Dermis blood vessel endothelial cell (primary cell): ENCODE data around the gene COL23A1. TPM values are rescaled to one million over a fixed set of nuclear protein-coding genes. Genes with fewer than 3 reads are reported as not detected.

Experiments used
- DNase-seq: peaks from one replicate; pipeline ENCODE4 v3.0.0; 2010
- total RNA-seq: library from RNA; depleted of rRNA; stranded (reverse); fragments of >200 nt; gene quantifications from 2 replicates; pipeline ENCODE4 v1.2.3, GENCODE V29; 2014

The COL23A1 gene
- total RNA-seq, 1 donor from 2014 or later = 0.17 TPM

DNA sequence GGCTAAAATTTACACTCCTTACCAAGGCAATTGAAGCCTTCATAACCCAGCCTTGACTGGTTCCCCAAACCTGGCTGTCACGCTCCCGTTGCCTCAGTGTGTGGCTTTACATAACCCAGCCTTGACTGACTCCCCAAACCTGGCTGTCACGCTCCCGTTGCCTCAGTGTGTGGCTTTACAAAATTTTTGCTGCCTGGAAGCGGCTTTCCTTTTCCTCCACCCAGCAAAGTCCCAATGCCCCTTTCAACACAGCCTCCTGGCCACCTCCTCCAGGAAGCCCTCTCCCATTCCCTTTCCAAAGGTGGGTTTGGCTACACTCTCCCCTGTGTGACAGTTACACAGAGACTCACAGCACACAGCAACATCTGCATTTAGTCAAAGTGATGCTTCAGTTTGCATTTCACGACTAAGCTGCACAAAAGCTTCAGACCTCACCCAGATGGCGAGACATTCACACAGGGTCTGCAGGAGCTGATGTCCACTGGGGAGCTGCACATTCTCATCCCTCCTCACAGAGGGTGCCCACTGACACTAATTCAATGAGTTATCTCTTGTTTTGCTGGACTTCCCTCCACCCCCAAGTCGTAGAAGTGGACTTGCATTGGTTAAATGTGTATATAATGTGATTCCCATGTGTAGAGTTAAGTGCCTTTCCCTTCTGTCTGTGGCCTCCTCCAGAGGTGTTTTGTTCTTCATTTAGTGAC lies 201.0 kb downstream of the COL23A1 start:
- DNase-seq = no peak

GRCh38 chr5:178388386-178389025 lies 201.7 kb downstream of the COL23A1 start:
- DNase-seq = no peak

DNA sequence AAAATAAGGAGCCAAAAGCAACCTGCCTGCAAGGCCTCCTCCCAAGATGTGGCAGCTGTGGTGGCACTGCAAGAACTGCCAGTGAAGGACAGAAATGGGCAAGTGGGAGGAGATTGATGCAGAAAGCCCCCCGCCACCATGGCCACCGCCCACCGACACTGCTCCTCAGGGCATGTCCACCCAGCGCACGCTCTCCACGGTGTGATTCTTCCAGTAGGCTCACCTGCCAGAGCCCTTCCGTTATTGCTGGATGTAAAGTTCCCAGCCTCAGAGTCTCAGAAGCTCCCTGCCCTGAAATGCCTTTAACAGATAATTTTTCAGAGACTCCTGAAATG lies 202.4 kb downstream of the COL23A1 start:
- no peak for DNase-seq

DNA sequence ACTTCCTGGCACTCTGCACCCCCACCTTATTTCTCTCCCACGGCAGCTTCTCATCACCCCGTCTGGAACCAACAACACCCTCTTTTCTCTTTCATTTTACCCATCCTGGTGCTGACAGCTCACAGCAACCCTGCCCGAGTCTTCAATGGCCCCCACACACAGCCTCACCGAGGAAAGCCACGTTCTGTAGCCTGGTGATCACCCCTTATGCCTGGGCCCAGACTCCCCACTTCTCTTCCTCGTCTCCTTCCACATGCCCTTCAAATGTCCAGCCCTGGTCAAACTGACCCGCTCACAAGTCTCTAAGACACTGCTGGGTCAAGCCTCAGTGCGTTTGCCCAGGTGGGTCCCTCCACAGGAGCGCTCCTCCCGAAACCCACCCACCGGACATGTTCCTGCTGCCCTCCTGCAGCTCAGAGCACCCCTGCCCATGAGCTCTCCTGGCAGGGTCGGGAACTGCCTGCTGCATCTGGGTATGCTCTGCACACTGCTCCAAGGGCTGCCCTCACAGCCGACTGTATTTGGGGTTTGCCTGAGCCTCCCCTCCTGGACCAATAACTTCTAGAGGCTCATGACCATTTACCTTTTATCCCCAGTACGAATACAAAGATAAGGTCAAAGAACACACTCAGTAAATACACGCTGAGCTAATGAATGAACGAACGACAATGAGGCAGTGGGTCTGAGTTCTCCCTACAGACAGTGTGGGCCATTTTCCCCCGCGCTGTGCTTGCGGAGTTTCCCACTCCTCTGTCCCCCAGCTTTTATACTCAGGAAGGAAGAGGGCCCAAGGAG lies 202.9 kb downstream of the COL23A1 start:
- DNase-seq = no peak

- DNase-seq = no peak
Observed at GRCh38 chr5:178386336-178386931, 203.8 kb downstream of the COL23A1 start.

DNA sequence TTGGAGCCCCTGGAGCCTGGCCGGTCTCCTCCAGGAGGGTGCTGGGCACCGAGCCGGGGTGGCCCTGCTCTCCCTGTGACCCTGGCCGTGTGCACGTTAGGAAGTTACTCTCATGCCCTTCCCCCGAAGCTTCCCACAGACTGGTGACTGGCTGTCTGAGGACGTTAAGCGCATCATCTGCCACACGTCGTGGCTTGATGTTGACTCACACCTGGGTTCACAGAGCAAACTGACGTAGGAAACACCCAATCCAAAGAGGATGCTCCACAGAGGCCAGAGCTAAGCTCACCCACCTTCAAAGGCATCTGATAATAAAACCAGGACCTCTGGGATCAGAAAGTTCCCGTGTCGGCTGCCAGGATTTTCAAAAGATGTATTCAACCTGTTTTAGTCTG lies 204.7 kb downstream of the COL23A1 start:
- no peak for DNase-seq

DNA sequence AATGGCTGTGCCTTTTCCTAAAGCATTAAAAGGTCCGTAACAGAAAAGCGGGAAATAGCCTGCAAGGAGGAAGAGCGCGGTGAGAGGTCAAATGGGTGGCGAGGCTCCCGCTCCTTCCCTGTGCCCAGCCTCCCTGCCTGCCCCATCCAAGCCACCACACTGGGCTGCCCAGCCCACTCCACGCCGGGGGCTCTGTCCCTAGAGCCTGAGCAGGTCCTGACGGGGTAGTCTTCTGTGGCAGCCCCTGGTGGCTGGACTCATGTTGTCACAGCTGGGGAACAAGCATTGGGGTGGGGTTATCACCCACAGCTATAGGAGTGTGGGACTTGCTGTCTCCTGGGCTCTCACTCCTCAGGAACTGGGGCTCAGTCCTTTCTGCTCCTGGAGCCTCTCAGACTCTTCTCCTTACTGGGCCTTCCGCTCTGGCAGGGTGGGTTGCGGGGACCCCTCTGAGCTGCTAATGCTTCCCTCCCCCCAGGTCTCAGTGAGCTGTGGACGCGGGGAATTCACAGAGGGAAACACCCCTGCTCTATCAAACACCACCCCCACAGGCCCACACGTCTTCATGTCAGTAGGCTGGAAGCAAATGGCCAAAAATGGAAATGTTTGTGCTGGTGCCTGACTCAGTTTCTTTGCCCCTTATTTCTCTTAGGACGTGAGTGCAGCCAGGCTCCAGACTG lies 205.2 kb downstream of the COL23A1 start:
- DNase-seq = no peak

DNA sequence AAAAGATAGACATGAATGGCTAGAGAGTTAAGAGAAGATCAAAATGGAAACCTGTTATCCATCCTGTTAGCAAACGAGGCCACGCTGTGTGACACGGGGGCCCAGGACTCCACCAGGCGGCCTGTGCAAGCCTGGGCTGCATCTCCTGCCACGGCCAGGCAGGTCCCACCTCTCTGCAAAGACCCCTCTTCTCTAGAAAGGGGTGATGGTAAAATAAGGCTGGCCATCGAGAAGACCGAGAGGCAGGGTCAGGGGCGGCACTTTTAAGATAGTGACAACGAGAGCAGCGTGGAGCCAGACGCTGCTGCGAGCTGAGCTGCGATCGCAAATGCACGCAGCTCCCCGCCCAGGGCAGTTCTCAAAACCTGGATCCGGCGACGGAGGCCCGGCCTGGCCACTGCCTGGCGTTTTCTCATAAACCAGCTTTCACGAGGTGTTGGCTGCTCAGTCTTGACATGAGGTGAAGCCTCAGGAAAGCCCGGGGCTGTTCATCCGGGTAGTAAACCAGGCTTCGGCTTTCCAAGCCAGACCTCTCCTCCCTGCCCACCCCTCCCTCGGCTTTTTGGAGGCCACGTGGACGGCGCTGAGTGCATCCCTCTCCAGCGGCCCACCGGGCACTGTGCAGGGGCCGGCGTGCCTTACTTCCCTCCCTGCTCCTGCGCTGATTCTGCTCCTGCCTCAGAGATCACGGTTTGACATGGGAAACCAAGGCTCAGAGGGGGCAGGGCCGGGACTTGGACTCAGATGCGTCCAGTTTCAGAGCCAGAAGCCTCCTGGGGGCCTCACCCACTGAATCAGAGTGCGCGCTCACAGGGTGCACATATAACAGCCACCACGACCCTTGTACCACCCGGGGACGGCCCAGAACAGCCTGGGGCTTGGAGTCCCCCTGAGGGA lies 206.0 kb downstream of the COL23A1 start:
- DNase-seq = no peak

DNA sequence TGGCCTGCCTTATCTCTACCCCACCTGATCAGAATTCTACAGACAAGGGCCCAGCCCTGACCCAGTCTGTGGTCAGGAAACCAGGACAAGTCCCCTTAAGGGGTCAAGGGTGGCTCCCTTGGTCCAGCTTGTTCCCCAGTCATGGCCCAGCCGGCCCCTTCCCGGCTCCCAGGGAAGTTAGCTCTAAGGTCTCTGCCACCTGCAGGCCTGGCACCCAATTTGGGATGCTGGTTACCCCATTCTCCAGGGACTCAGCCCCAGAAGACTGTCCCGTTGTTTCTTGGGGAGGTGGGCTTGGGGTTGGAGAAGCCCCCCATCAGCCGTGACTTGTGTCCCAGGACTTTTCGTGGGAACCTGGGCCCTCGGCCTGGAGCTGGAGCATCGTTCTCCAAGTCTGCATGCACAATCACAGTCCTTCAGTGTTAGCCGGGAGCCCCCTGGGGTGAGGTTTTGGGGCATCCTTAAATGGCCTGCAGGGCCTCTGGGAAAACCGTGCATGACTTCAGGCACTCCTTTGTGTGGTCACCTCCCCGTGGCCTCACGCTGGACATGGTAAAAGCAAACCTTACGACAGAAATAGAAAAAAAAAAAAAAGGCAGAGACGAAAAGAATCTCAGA lies 206.8 kb downstream of the COL23A1 start:
- DNase-seq = no peak

GRCh38 chr5:178382754-178383164 lies 207.4 kb downstream of the COL23A1 start:
- DNase-seq = no peak

DNA sequence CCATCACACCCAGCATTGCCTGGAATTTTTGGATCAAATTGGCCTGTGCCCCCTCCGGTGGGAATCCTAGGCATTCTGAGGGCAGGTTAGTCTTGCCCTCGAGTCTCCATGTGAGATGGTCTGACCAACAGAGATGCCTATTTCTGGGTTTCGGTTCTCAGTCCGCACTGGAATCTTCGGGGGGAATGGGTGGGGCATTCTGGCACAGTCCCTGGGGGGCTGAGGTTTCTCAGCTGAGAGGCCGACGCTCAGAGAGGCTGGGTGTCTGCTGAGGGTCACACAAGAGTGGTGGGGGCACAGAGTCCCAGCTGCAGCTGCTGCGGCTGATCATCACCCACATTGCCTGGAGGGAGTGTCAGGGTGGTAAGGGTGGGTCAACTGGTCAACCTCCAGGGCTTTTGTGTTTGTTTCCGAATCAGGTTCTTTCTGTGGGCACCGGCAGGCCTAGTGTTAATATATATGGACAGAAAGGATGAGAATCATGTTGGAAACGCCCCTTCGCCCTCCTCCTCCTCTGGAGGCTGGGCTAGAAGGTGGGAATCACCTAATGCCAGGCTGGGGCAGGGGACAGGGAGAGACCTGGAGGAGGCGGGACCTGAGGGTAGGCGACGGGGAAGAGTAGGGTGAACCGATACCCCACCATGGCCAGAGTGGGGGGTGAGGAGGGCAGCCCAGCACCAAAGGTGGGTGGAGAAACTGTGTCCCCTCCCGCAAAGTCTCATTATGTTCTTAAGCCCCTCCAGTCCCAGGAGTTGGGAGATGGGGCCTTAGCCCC lies 208.1 kb downstream of the COL23A1 start:
- no peak for DNase-seq

GRCh38 chr5:178381206-178381605 lies 209.0 kb downstream of the COL23A1 start:
- DNase-seq = no peak

GRCh38 chr5:178380541-178381074 lies 209.6 kb downstream of the COL23A1 start:
- no peak for DNase-seq

GRCh38 chr5:178380086-178380485 lies 210.1 kb downstream of the COL23A1 start:
- DNase-seq = no peak

GRCh38 chr5:178378527-178379484 lies 211.4 kb downstream of the COL23A1 start:
- no peak for DNase-seq

DNA sequence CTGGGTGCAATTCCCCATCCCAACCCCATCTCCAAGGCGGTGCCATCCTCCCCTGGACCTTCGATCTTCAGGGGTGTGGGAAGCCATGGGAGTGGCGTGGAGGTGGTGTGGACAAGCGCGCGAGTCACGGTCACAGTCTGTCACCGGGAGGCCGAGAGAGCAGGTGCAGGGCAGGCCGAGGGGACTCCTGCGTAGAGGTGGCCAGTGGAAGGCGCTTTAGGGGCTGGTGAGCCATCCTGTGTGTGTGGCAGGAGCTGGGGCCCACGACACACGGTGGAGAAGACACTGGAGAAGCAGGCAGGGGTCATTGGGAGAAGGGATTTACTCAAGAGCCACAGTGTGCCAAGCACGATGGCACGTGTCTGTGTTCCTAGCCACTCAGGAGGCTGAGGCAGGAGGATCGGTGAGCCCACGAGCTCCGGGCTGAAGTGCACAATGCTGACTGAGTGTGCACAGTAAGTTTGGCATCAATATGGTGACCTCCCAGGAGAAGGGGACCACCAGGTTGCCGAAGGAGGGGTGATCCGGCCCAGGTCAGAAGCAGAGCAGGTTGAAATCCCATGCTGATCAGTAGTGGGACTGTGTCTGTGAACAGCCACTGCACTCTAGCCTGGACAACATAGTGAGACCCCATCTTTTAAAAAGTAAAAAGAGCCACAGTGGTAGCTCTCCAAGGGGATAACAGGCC lies 212.5 kb downstream of the COL23A1 start:
- no peak for DNase-seq

GRCh38 chr5:178376921-178377582 lies 213.1 kb downstream of the COL23A1 start:
- DNase-seq = no peak

DNA sequence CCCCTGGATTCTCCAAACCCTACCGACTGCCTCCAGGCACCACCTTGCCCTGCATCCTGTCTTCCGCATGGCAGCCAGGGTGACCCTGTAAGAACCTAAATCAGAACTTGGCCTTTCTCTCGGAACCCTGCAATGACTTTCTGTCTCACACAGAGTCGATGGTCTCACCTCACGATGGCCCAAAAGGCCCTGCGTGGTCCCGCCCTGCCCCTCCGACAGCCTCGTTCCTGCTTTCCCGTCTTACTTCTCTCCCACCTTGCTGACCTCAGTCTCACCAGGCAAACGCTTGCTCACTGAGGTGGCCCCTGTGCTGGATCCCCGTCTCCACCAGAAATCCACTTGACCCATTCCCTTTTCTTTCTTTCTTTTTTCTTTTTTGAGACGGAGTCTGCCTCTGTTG lies 214.8 kb downstream of the COL23A1 start:
- DNase-seq = no peak
